Measurements from ENCODE around the gene MCOLN1. TPM values are rescaled to one million over a fixed set of nuclear protein-coding genes. Genes with fewer than 3 reads are reported as not detected.

The MCOLN1 gene
- total RNA-seq, 1 experiment from 2014 or later: 10.2 TPM

GRCh38 chr19:7524992-7525739, 2.7 kb downstream of the MCOLN1 start:
- no peaks in the 10 kb centered on the region for H3K9me2 ChIP-seq (replicated peaks; ENCODE audit: low read length)
- no peak overlapping the region for H3K27ac ChIP-seq (ENCODE audit: low read length)
- H2AFZ ChIP-seq (ENCODE audit: low read length): no peak overlapping the region
- no peaks in the 10 kb centered on the region for H3K27me3 ChIP-seq (ENCODE audit: low read length)
- H3K9me3 ChIP-seq (ENCODE audit: low read length): no peaks in the 10 kb centered on the region
- no peaks in the 10 kb centered on the region for H3F3A ChIP-seq (ENCODE audit: low read length, unreplicated experiment)
- ChIA-PET CTCF (no interaction called here), POLR2A (ENCODE audit: unreplicated experiment) (interaction anchor here (0.6 kb wide), 1 partner anchor 742 kb away, joined by 3 read pairs; no protein-coding TSS in a partner anchor)
- H3K36me3 ChIP-seq (ENCODE audit: low read depth, low read length): no peaks in the 10 kb centered on the region; the same call in 1 of the 2 replicates
- BruUV-seq (replicated peaks): no TSS peak
- H4K20me1 ChIP-seq (ENCODE audit: low read length): no peaks in the 10 kb centered on the region
- intact Hi-C loops (cut with micrococcal nuclease): no loop called here
- no peak overlapping the region for H3K9ac ChIP-seq (ENCODE audit: low read length)
- H3K4me3 ChIP-seq (ENCODE audit: low read length): no peak overlapping the region
- no peak overlapping the region for H3K4me2 ChIP-seq (ENCODE audit: low read length)
- no peak for TF ChIP-seq EZH2 (IDR thresholded peaks at IDR 0.05; ENCODE audit: low read length, unreplicated experiment)
- peaks cover 13% of the 10 kb centered on the region for H3K4me1 ChIP-seq (ENCODE audit: insufficient read depth, low read length)
- ATAC-seq (no peak), DNase-seq (no peak)
- peaks cover 13% of the 10 kb centered on the region; the same call in 1 of the 2 replicates for H3K79me2 ChIP-seq (ENCODE audit: low read length)

GRCh38 chr19:7526059-7526929, 3.9 kb downstream of the MCOLN1 start:
- Histone ChIP-seq H3K4me3 (ENCODE audit: low read length) (no peak overlapping the region), H3K36me3 (ENCODE audit: low read depth, low read length) (no peaks in the 10 kb centered on the region; the same call in 1 of the 2 replicates), H3F3A (ENCODE audit: low read length, unreplicated experiment) (no peaks in the 10 kb centered on the region), H3K79me2 (ENCODE audit: low read length) (peaks cover 13% of the 10 kb centered on the region; the same call in 1 of the 2 replicates), H3K4me2 (ENCODE audit: low read length) (no peak overlapping the region), H3K9ac (ENCODE audit: low read length) (no peak overlapping the region), H3K9me3 (ENCODE audit: low read length) (no peaks in the 10 kb centered on the region), H4K20me1 (ENCODE audit: low read length) (no peaks in the 10 kb centered on the region), H3K27me3 (ENCODE audit: low read length) (no peaks in the 10 kb centered on the region), H3K4me1 (ENCODE audit: insufficient read depth, low read length) (peaks cover 13% of the 10 kb centered on the region), H3K27ac (ENCODE audit: low read length) (no peak overlapping the region), H2AFZ (ENCODE audit: low read length) (no peak overlapping the region), H3K9me2 (replicated peaks; ENCODE audit: low read length) (no peaks in the 10 kb centered on the region)
- ATAC-seq (no peak), DNase-seq (no peak)
- no TSS peak for BruUV-seq (replicated peaks)
- ChIA-PET POLR2A (ENCODE audit: unreplicated experiment) (interaction anchor here (0.6 kb wide), 1 partner anchor 741 kb away, joined by 3 read pairs; no protein-coding TSS in a partner anchor), CTCF (no interaction called here)
- TF ChIP-seq EZH2 (IDR thresholded peaks at IDR 0.05; ENCODE audit: low read length, unreplicated experiment) (no peak), CTCF (conservative IDR thresholded peaks at IDR 0.05; ENCODE audit: low read depth, low read length) (no peak), EZH2phosphoT487 (IDR thresholded peaks at IDR 0.05; ENCODE audit: borderline replicate concordance, low read length) (no peak)
- intact Hi-C loops (cut with micrococcal nuclease): no loop called here

GRCh38 chr19:7527516-7528191, 5.2 kb downstream of the MCOLN1 start:
- Histone ChIP-seq H3K4me1 (ENCODE audit: insufficient read depth, low read length) (peaks cover 8% of the 10 kb centered on the region), H3K27me3 (ENCODE audit: low read length) (no peaks in the 10 kb centered on the region), H3K4me3 (ENCODE audit: low read length) (no peak overlapping the region), H3K4me2 (ENCODE audit: low read length) (no peak overlapping the region), H3K9me2 (replicated peaks; ENCODE audit: low read length) (no peaks in the 10 kb centered on the region), H3K9ac (ENCODE audit: low read length) (no peak overlapping the region), H3K36me3 (ENCODE audit: low read depth, low read length) (no peaks in the 10 kb centered on the region; the same call in 1 of the 2 replicates), H3K27ac (ENCODE audit: low read length) (no peak overlapping the region), H3F3A (ENCODE audit: low read length, unreplicated experiment) (no peaks in the 10 kb centered on the region), H3K9me3 (ENCODE audit: low read length) (no peaks in the 10 kb centered on the region), H2AFZ (ENCODE audit: low read length) (no peak overlapping the region), H4K20me1 (ENCODE audit: low read length) (no peaks in the 10 kb centered on the region), H3K79me2 (ENCODE audit: low read length) (peaks cover 13% of the 10 kb centered on the region; the same call in 1 of the 2 replicates)
- no peak for ATAC-seq
- no peak for DNase-seq
- no TSS peak for BruUV-seq (replicated peaks)
- intact Hi-C loops (cut with micrococcal nuclease): no loop called here
- TF ChIP-seq EZH2phosphoT487 (IDR thresholded peaks at IDR 0.05; ENCODE audit: borderline replicate concordance, low read length) (no peak), CTCF (conservative IDR thresholded peaks at IDR 0.05; ENCODE audit: low read depth, low read length) (no peak), EZH2 (IDR thresholded peaks at IDR 0.05; ENCODE audit: low read length, unreplicated experiment) (no peak)
- POLR2A ChIA-PET (ENCODE audit: unreplicated experiment): no interaction called here
- CTCF ChIA-PET: no interaction called here

Data from PC-3 (cell line).